ENCODE results near the gene SAMD5.
"Not testable (repeated sequence)": the region's sequence is repeated elsewhere in the genome, so short reads cannot be mapped to it uniquely, and the experiment has no call there.

The SAMD5 gene

GRCh38 chr6:147527197-147527596 lies 18.7 kb downstream of the SAMD5 start:
- DNase-seq (ENCODE audit: extremely low read depth in 1 of 2, low read depth in 1 of 2) = no peak

- no peak for DNase-seq (ENCODE audit: extremely low read depth in 1 of 2, low read depth in 1 of 2)
Measured at GRCh38 chr6:147528511-147529145, 20.1 kb downstream of the SAMD5 start.

GRCh38 chr6:147530132-147531060 lies 21.9 kb downstream of the SAMD5 start:
- no peak for DNase-seq (ENCODE audit: extremely low read depth in 1 of 2, low read depth in 1 of 2)

GRCh38 chr6:147531321-147531720 lies 22.8 kb downstream of the SAMD5 start:
- DNase-seq (ENCODE audit: extremely low read depth in 1 of 2, low read depth in 1 of 2) = no peak

- no peak for DNase-seq (ENCODE audit: extremely low read depth in 1 of 2, low read depth in 1 of 2)
Measured at GRCh38 chr6:147534116-147534860, 25.8 kb downstream of the SAMD5 start.

- no peak for DNase-seq (ENCODE audit: extremely low read depth in 1 of 2, low read depth in 1 of 2)
Measured at GRCh38 chr6:147538821-147539220, 30.3 kb downstream of the SAMD5 start.

- no peak for DNase-seq (ENCODE audit: extremely low read depth in 1 of 2, low read depth in 1 of 2)
Measured at GRCh38 chr6:147540075-147540474, 31.6 kb downstream of the SAMD5 start.

- DNase-seq (ENCODE audit: extremely low read depth in 1 of 2, low read depth in 1 of 2) = not testable (repeated sequence)
Measured at GRCh38 chr6:147542436-147542835, 33.9 kb downstream of the SAMD5 start.

GRCh38 chr6:147544420-147544819 lies 35.9 kb downstream of the SAMD5 start:
- DNase-seq (ENCODE audit: extremely low read depth in 1 of 2, low read depth in 1 of 2) = no peak

- no peak for DNase-seq (ENCODE audit: extremely low read depth in 1 of 2, low read depth in 1 of 2)
Measured at GRCh38 chr6:147546501-147547368, 38.2 kb downstream of the SAMD5 start.

- DNase-seq (ENCODE audit: extremely low read depth in 1 of 2, low read depth in 1 of 2) = no peak
Measured at GRCh38 chr6:147547369-147547902, 38.9 kb downstream of the SAMD5 start.

GRCh38 chr6:147548921-147549475 lies 40.5 kb downstream of the SAMD5 start:
- no peak for DNase-seq (ENCODE audit: extremely low read depth in 1 of 2, low read depth in 1 of 2)

- DNase-seq (ENCODE audit: extremely low read depth in 1 of 2, low read depth in 1 of 2) = no peak
Measured at GRCh38 chr6:147549531-147549930, 41.0 kb downstream of the SAMD5 start.

GRCh38 chr6:147551976-147552375 lies 43.5 kb downstream of the SAMD5 start:
- DNase-seq (ENCODE audit: extremely low read depth in 1 of 2, low read depth in 1 of 2) = no peak

- no peak for DNase-seq (ENCODE audit: extremely low read depth in 1 of 2, low read depth in 1 of 2)
Measured at GRCh38 chr6:147553099-147553498, 44.6 kb downstream of the SAMD5 start.

- DNase-seq (ENCODE audit: extremely low read depth in 1 of 2, low read depth in 1 of 2) = no peak
Measured at GRCh38 chr6:147554281-147554680, 45.8 kb downstream of the SAMD5 start.

GRCh38 chr6:147559006-147559405 lies 50.5 kb downstream of the SAMD5 start:
- no peak for DNase-seq (ENCODE audit: extremely low read depth in 1 of 2, low read depth in 1 of 2)

GRCh38 chr6:147560670-147561069 lies 52.2 kb downstream of the SAMD5 start:
- no peak for DNase-seq (ENCODE audit: extremely low read depth in 1 of 2, low read depth in 1 of 2)

- no peak for DNase-seq (ENCODE audit: extremely low read depth in 1 of 2, low read depth in 1 of 2)
Measured at GRCh38 chr6:147561726-147562125, 53.2 kb downstream of the SAMD5 start.

GRCh38 chr6:147563472-147563871 lies 55.0 kb downstream of the SAMD5 start:
- DNase-seq (ENCODE audit: extremely low read depth in 1 of 2, low read depth in 1 of 2) = no peak

Data from activated CD8-positive, alpha-beta memory T cell treated with anti-CD3 and anti-CD28 coated beads for 1 hour (primary cell).